ENCODE results near the gene ARHGAP25.

Gene ARHGAP25, protein sequence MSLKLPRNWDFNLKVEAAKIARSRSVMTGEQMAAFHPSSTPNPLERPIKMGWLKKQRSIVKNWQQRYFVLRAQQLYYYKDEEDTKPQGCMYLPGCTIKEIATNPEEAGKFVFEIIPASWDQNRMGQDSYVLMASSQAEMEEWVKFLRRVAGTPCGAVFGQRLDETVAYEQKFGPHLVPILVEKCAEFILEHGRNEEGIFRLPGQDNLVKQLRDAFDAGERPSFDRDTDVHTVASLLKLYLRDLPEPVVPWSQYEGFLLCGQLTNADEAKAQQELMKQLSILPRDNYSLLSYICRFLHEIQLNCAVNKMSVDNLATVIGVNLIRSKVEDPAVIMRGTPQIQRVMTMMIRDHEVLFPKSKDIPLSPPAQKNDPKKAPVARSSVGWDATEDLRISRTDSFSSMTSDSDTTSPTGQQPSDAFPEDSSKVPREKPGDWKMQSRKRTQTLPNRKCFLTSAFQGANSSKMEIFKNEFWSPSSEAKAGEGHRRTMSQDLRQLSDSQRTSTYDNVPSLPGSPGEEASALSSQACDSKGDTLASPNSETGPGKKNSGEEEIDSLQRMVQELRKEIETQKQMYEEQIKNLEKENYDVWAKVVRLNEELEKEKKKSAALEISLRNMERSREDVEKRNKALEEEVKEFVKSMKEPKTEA

DNA sequence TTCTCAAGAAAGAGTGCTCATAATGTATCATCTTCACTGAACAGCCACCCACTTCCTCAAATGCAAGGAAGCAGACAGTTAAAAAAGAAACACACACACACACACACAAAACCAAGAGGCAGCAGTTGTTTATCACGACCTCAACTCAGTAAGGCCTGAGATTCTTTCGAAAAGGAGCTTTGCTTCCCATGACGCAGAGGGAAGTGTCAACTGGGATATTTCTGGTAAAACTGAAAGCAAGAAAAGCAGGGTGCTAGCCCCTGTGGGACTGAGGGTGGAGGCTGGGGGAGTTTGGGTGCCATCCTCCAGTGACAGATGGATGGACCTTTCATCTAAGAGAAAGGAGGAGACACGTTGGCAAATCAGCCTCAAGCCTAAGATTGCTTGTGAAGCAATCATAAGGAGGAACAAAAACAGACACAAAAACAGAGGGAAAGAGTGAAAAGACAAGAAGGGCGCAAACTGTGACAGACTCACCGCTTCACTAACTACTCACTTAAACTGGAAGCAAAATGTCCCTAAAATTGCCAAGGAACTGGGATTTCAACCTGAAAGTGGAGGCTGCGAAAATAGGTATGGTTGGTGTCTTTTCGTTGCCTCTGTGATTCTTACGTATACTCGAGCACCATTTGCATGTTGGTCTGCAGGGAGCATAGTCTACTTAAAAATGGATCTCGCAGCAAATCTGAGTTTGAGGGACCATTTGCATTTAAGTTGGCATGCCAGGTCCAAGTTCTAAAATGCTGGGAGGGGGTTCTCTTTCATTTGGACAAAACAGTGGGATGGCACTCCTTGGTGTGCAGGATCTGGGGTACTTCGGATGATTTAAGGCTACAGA lies at the start of gene ARHGAP25:
TSS of gene ARHGAP25 (plus strand) at position 124 of the 838 bp plus-strand sequence. CDS start at position 513, 389 bp downstream.
- DNase-seq, result peak; percentile 58

DNA sequence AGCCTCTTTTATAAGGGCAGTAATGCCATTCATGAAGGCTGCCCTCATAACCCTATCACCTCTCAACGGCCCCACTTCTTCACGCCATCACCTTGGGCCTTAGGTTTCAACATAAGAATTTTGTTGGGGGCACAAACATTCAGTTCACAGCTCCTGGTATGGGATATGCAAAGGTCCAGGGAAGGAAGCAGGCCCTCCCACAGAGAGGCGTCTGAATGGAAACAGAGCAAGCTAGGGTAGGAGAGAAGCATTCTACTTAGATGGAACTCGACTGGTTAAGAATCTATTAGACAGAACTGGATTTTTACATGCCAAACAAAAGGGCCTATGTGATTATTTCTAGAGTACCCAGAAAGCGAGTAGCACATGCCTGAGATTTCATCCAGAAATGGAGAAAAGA lies 48.4 kb upstream of the ARHGAP25 start:
- DNase-seq, result no peak

DNA sequence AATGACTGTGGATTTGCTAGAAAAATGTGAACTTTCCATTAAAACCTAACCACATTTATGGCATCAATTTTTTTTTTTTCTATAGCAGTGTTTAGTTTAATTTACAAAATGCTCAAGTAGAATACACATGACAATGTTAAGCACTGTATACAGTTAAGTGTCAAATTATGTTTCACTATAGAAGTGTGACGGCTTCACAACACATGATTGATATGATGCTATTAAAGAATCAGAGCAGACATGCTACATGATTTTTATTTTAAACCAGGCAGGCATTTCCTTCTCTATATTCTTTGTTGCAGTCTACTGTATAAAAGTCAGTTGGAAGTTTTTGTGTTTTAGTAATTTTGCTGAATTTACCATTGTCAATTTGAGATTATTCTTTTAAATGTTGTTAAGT lies 47.6 kb upstream of the ARHGAP25 start:
- no peak for DNase-seq

DNA sequence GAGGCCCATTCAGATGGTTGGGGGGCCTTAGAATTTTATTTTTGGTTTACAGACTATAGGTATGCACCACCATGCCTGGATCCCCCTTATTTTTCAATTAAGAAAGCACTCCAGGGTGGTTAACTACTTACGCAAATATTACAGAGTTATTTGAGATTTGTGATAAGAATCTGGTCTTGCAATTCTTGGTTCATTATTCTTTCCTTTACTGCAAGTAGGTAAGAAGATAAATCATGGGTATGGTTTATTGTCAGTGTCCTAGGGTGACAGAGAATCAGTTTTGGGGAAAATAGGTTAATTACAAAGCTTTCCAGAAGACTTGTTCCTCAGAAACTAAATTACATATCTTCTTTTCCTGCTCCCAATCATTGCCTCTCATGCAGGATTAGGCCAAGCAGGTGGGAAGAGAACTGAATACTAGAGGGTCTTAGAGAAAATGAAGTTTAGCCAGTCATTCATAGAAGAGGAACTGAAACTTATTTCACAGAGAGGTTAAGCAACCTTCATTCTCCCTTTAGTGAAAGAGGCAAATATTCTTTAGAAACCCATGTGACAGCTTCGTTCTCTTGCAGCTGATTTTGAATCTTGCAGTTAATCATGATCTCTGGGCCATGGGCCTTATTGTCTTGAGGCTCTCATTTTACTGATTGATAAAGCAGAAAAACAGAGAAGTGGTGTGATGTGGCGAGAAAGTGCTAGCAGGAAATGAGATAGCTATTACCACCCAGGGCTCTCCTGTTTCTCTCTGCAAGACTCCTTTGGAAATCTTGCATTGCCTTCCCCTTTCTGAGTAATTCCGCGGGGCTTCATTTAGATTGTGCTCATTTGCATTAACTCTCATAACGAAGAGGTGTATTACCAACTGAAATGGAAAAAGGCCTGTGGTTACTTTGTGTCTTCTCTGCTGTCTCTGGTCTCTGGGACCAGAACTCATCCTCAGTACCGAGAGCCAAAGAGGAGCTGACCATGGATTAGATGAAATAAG lies 44.8 kb upstream of the ARHGAP25 start:
- no peak for DNase-seq

DNA sequence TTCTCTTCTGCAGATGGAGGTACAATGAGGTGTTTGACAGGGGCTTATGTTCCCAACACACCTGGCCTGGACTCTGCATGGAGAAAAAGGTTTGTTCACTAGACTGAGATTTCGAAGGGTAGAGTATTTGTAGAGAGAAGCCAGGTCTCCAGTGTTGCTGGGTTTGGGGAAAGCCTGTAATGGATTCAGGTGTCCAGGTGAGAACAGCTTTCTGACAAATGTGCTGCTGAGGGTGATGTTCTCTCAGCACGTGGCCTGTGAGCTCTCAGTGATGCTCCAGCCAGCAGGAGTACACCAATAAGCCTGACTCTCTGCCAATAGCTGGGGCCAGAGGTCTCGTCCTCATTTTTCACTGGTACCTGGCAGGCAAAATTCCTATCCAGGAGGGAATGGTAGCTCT lies 43.8 kb upstream of the ARHGAP25 start:
- no peak for DNase-seq

DNA sequence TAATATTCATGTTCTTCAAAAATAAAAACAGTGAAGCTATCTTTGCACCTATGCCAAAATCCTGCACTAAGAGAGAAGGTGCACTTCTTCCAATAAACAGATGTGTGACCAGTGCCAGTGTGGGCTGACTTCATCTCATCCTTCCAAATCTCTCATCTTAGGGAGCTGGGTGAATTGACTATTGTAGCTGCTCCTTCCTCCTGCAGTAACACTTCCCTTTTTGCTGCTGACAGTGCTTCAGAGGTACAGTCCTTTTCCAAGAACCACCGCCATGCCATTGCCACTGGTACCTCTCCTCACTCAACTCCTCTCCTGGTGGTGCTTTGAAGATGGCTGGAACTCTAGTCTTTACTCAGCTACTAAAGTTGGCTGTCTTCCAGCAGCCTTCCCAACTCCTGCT lies 42.1 kb upstream of the ARHGAP25 start:
- no peak for DNase-seq

DNA sequence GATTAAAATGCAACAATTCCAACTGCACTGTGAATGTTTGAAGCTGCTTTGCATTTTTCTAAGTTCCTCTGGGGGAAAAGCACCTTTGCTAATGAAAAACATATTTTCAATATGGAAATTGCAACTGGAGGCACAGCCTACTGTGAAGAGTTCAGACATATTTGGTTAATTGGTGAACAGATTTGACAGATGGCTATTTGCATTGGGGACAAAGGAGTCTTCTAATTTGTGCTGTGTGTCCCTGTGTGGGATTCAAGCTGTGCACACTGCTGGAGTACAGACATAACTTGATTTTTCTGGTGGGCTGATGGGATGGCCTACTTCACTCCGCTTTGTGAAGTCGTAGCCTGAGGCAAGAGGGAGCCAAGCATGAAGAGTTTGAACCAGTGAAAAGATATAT lies 40.7 kb upstream of the ARHGAP25 start:
- no peak for DNase-seq

DNA sequence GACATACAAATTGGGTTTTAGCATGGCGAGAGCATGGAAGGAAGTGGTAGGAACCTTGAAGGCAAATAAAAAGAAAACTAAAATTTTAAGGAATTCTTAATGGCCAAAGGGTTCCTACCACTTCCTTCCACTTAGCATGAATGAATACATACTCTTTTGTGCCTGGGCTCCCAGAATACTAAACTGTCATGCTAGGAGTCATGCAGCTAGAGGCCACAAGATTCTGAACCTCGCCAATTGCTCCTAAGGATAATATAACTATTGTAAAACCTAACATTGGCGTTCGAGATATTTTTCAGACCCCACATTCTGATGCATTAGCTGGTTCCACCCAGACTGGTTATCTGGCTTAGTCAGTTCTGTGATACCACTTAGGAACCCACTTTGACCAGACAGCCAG lies 38.6 kb upstream of the ARHGAP25 start:
- DNase-seq, result no peak

DNA sequence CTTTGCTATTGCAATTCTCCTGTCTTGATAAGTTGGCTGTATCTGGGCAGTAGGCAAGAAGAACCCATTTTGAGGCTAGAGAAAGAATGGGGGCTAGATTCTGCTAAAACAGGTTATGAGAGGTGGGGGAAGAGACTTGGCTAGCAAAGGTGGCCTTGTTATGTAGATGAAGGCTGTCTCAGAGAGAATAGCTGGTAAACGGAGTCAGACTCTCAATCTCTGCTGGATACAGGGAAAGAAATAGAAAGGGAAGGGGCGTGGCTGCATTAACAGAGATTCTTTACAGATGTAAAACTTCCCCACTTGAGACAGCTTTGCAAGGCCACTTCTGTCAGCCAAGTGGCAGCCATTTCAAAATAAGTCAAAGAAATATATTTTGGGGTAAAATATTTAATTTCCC lies 38.1 kb upstream of the ARHGAP25 start:
- no peak for DNase-seq

DNA sequence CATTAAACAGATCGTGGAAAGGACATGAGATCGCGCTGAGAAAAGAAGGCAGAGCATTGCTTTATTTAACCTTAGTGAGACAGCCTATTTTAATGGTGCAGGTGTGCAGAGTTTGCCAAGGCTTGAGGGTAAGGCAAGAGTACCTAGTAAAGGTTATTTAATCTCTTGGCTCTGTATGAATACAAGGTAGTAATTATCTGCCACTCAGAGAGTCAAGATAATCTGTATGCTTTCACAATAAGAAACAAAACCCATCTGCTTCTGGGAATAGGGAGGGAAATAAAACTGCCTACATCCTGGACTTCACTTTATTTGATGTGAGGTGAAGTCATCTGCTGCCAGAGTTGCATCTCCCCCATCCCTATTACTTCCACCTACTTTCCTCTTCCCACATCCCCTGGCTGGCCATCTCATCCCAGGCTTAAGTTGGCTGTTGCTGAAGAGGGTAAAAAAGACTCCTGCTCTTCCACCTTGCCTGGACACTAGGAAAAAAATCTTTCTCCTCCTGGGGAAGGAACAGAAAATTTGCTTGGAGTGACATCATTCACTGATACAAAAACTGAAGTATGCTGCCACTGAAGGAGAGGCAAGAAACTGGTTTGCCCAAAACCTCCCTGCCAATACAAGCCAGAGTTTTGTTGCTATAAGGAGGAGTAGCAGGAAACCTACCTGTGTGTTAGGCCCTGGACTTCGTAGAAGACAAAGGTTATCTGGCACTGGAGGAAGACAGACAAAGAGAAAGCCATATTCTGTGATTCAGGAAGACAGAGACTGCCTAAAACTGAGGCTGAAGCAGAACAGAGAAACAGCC lies 35.8 kb upstream of the ARHGAP25 start:
- DNase-seq, result no peak

DNA sequence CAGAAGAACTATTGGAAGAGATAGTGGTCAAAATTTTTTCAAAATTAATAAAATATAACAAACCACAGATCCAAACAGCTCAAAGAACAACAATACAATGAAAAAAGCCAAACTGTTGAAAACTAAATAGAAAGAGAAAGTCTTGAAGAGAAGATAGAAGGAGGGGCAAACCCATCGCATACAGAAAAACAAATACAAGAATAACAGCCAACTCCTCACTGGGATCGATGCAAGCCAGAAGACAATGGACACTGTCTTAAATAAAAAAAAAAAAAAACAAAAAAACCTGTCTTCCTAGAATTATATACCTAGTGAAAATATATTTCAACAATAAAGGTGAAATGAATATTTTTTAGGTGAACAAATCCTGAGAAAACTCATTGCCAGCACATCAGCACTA lies 34.1 kb upstream of the ARHGAP25 start:
- no peak for DNase-seq

DNA sequence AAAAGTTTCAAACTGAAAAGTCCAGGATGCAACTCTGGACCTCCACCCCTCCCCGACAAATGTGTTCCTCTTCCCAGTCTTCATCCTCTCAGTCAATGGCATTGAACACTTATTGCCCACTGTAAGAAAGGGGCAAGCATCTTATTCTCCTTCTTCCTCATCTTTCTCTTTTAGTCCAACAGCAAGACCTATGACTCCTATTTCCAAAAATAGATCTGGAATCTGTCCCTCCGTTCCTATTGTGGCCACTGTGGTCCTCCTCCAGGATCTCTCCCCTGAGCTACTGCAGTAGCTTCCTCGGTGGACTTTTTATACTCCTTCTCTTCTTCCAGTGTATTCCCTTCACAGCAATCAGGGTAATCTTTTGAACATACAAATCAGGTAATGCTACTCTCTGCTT lies 28.0 kb upstream of the ARHGAP25 start:
- no peak for DNase-seq

DNA sequence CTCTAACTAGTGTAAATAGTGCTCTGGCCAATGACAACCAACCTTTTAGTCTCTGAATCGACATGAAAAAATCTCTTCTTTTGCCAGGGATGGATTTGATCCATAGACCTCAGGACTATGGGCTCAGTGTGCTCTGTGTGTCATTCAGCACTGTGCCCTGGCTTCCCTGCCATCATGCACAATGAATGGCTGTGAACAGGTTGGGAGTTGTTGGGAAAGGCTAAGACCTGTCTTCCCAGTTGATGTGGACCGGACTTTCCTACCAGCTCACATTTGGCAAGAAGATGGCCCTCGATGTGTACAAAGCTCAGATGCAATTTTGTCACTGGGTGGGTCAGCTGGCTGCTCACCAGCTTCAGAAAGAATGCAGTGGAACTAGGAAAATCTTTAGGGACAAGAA lies 26.0 kb upstream of the ARHGAP25 start:
- DNase-seq, result no peak

DNA sequence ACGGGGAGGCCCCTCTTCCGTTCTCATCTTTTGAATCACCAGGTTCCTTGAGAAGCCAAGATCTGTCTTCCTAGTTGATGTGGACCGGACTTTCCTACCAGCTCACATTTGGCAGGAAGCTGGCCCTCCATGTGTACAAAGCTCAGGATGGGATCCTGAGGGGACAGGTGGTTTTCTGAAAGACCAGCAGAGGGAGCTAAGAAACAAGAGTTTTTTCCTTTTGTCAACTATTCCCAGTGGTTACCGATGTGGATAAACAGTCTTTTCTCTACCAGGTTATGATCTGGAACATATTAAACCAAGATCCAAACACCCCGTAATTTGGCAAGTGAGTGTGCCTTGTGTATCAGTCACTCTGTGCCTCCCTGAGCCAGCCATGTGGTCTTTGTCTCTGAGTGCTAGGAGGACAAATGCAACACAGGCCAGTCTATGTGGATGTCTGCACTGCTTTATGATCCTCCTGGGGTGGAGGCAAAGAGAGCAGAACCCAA lies 25.1 kb upstream of the ARHGAP25 start:
- no peak for DNase-seq

DNA sequence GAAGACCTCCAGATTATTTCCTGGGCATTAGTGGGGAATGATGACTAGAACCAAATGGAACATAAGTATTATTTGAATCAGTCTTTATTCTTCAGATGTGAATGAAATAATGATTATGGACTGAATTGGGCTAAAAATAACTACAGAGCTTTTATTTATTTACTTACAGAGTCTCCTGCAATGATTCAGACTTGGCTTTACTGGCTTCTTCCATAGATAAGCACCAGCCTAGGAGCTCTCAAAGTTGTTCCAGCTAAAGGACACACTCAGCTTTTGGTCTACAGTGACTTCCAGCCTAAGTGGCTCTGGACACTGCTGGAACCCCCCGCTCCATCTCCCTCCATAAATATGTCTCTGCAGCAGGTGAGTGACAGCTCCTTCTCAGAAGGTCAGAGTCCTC lies 24.3 kb upstream of the ARHGAP25 start:
- DNase-seq, result no peak

DNA sequence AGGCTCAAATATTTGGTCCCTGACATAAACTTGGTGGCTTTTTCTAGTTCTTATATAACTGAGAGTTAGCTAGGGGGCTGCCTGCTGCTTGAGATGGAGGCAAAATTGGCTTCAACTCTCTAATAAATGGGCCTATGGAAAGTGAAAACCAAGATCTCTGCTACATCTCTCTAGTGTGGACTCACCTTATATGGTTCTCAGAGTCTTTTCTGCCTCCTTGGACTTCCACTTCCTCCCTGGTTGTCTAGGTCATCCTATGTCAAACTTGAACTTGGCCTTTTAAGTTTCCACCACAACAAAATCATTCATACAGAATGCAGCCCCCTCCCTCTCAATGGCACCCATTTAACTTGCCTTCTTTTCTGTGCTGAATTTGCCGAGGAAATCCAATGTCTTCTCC lies 23.9 kb upstream of the ARHGAP25 start:
- DNase-seq, result no peak

DNA sequence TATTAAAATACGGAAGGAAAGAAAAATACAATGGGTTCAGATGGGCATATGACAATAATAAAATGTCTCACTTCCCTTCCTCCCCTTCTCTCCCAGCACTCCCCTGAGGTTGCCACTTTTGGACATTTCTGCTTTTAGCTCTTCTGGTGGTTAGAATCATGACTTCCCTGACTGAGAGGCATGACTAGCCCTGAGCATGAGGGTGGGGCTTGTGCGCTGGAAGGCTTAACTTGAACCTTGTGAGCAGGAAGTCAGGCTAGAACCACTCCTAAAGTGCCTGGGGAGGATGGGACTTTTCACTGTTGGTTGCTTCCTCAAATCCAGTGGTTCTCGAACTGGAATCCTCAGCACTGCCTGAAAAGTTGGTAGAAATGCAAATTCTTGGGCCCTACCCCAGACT lies 19.7 kb upstream of the ARHGAP25 start:
- no peak for DNase-seq

DNA sequence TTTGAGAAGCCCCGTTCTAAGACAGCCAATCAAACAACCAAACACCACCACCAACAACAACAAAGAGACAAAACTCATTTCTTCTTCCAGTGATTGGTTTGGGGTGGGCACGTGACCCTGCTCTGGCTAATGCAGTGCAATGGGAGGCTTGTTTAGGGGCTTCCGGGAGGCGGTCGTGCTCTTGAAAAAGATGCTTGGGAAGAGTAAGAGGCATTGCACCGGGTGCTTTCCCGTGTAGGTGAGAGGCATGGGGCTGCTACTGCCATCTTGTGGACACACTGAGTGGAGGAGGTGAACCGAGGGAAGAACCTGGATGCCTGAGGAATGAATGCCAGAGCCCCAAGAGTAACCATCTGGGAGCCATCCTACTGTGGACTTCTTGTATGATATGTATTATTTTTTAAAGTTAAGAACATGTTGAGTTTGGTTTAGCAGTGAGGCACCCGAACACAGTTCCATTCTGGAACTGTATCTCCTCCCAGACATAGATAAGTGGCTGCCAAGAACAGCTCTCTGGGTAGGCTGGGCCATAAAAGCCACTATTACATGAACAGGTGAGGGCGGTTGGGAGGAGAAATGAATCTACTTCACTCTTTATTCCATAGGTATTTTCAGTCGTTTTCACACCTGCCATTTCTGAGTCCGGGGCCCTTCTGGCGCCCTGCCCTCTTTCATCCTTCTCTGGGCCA lies 19.1 kb upstream of the ARHGAP25 start:
- peak; percentile 40 for DNase-seq

DNA sequence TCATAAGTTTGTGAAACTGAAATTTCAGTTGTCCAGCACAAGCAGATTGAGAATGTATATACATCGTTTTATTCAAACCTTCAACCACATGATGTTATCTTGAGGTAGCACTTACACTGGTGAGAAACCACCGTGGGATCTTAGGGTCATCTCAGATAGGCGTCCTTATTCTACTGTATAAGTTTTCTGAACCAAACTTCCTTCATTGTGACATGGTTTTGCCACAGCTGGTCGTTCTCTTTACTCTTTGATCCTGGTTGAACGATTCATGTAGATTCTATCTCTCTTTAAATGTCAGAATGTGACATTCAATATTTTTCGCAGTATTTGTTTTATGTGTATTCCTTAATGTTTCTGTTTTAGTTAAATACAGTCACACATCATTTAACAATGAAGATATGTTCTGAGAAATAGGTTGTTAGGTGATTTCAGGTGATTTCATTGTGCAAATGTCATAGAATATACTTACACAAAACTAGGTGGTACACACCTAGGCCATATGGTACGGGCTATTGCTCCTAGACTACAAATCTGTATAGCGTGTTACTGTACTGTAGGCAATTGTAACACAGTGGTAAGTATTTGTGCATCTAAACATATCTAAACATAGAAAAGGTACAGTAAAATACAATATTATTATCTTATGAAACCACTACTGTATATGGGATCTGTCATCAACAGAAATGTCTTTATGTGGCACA lies 17.9 kb upstream of the ARHGAP25 start:
- DNase-seq, result no peak

DNA sequence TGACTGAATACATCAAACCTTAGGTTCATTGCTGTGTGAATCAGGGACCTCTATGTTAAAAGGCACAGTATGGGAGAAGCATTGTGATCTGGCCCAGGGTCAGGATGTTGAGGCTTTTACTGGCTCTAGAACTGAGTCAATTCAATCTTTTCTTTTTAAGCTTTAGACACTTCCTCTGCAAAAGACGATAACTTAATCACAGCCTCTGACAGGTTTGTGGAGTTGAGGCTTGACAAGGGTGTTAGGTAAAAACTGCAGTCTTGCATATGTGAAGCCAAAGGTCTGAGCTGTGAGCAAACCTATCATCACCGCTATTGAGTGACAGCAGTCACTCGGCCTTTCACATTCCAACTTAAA lies 17.3 kb upstream of the ARHGAP25 start:
- DNase-seq, result no peak
